ENCODE data around the gene CWC27.

The CWC27 gene

DNA sequence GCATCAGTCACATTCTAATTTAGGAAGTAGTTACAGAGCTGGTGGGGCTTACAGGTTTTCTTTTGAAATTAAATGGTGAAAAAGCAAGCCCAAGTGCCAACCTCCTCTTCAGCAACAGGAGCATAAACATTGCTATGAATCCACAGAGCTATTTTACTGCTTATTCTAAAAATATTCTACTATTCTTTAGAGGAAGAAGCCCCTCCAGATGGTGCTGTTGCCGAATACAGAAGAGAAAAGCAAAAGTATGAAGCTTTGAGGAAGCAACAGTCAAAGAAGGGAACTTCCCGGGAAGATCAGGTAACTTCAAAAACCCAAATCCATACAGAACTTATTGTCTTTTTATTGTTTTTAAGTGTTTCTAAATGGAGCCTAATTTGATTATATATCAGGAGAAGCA lies 202.8 kb downstream of the CWC27 start:
- no peaks in the 10 kb centered on the region for H3K9me3 Mint-ChIP-seq
- H3K27ac Mint-ChIP-seq, result no peak overlapping the region
- H3K27me3 Mint-ChIP-seq, result no peaks in the 10 kb centered on the region
- DNase-seq (ENCODE audit: low spot score in 2 of 2) (no peak), ATAC-seq (ENCODE audit: low read depth) (no peak)
- peaks cover 17% of the 10 kb centered on the region for H3K36me3 Mint-ChIP-seq
- no peak overlapping the region for H3K4me3 Mint-ChIP-seq
- peaks cover 2% of the 10 kb centered on the region for H3K4me1 Mint-ChIP-seq

DNA sequence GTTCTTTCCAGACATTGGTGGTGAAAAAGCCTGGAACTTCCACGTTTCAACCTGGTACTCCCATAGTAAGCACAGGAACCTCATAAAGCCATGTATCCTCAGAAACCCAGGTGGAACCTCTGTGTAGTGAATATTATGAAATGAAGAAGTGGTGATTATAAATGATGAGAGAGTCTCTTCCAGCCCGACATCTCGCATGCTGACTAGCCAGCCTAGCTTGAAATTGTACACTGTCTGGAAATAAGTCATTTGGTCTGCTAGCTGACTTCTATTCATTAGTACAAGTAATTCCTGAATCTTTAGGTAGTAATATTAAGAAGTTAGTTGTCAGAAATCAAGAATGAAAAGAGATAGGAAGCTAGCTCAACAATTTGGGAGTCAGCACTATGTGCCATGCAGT lies 203.3 kb downstream of the CWC27 start:
- no peak overlapping the region for H3K27ac Mint-ChIP-seq
- ATAC-seq (ENCODE audit: low read depth) (no peak), DNase-seq (ENCODE audit: low spot score in 2 of 2) (no peak)
- H3K36me3 Mint-ChIP-seq, result peaks cover 17% of the 10 kb centered on the region
- peaks cover 2% of the 10 kb centered on the region for H3K4me1 Mint-ChIP-seq
- no peak overlapping the region for H3K4me3 Mint-ChIP-seq
- H3K9me3 Mint-ChIP-seq, result no peaks in the 10 kb centered on the region
- no peaks in the 10 kb centered on the region for H3K27me3 Mint-ChIP-seq

- ATAC-seq (ENCODE audit: low read depth) (no peak), DNase-seq (ENCODE audit: low spot score in 2 of 2) (no peak)
- Mint-ChIP-seq H3K36me3 (peaks cover 20% of the 10 kb centered on the region), H3K4me1 (peaks cover 2% of the 10 kb centered on the region), H3K9me3 (no peaks in the 10 kb centered on the region), H3K4me3 (no peak overlapping the region), H3K27ac (no peak overlapping the region), H3K27me3 (no peaks in the 10 kb centered on the region)
Observed at GRCh38 chr5:64972591-64972990, 203.9 kb downstream of the CWC27 start.

DNA sequence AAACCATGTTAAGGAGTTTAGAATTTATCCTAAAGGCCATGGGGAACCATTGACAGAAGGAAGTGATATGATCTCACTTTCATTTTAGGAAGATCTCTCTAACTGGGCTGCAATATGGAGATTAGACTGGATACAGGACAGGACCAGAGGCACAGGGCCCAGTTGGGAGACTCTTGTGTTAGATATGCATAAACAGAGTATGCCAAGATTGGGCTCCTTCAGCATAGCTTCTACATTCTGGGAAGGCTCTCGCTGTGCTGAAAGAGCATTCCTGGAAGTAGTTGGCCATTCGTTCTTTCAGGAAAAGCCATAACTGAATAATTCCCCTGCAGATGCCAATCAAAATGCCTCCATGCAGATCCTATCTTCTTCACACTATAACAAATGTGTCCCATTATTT lies 204.5 kb downstream of the CWC27 start:
- DNase-seq (ENCODE audit: low spot score in 2 of 2), result no peak
- ATAC-seq (ENCODE audit: low read depth), result no peak

DNA sequence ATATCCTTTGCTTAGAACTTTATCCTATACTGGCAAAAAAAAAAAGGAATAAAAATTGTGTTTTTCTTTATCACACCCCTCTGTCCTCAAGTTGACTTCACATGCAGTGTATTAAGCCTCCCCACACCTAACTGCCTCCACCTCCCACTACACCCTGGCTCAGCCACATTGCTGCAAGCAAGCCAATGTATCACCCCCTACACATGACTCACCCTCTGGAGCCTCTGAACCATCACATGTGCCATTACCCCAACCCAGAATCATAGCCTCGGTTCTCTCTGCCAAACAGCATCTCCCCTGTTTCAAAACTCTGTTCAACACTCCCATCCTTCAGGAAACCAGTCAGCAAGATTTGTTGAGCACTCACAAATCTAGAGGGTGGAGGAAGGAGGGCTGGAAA lies 209.0 kb downstream of the CWC27 start:
- DNase-seq (ENCODE audit: low spot score in 2 of 2), result no peak
- Mint-ChIP-seq H3K9me3 (no peaks in the 10 kb centered on the region), H3K27ac (peak overlapping the region; percentile 29), H3K4me3 (no peak overlapping the region), H3K4me1 (peaks cover 4% of the 10 kb centered on the region), H3K36me3 (peaks cover 23% of the 10 kb centered on the region), H3K27me3 (no peaks in the 10 kb centered on the region)
- ATAC-seq (ENCODE audit: low read depth), result no peak

More for the DNA sequence above, 204.5 kb downstream of the CWC27 start:
- peaks cover 24% of the 10 kb centered on the region for H3K36me3 Mint-ChIP-seq
- no peaks in the 10 kb centered on the region for H3K9me3 Mint-ChIP-seq
- no peak overlapping the region for H3K4me3 Mint-ChIP-seq
- H3K27me3 Mint-ChIP-seq, result no peaks in the 10 kb centered on the region
- peaks cover 6% of the 10 kb centered on the region for H3K4me1 Mint-ChIP-seq
- H3K27ac Mint-ChIP-seq, result no peak overlapping the region

GRCh38 chr5:64978546-64978945 lies 209.8 kb downstream of the CWC27 start:
- DNase-seq (ENCODE audit: low spot score in 2 of 2) (no peak), ATAC-seq (ENCODE audit: low read depth) (no peak)
- no peak overlapping the region for H3K27ac Mint-ChIP-seq
- H3K4me1 Mint-ChIP-seq, result peaks cover 3% of the 10 kb centered on the region
- no peaks in the 10 kb centered on the region for H3K27me3 Mint-ChIP-seq
- peaks cover 18% of the 10 kb centered on the region for H3K36me3 Mint-ChIP-seq
- no peaks in the 10 kb centered on the region for H3K9me3 Mint-ChIP-seq
- H3K4me3 Mint-ChIP-seq, result no peak overlapping the region

GRCh38 chr5:64979531-64979930 lies 210.8 kb downstream of the CWC27 start:
- ATAC-seq (ENCODE audit: low read depth) (peak; percentile 66), DNase-seq (ENCODE audit: low spot score in 2 of 2) (no peak)
- no peaks in the 10 kb centered on the region for H3K27me3 Mint-ChIP-seq
- H3K36me3 Mint-ChIP-seq, result peaks cover 17% of the 10 kb centered on the region
- no peak overlapping the region for H3K27ac Mint-ChIP-seq
- H3K9me3 Mint-ChIP-seq, result no peaks in the 10 kb centered on the region
- H3K4me1 Mint-ChIP-seq, result peaks cover 3% of the 10 kb centered on the region
- H3K4me3 Mint-ChIP-seq, result no peak overlapping the region

DNA sequence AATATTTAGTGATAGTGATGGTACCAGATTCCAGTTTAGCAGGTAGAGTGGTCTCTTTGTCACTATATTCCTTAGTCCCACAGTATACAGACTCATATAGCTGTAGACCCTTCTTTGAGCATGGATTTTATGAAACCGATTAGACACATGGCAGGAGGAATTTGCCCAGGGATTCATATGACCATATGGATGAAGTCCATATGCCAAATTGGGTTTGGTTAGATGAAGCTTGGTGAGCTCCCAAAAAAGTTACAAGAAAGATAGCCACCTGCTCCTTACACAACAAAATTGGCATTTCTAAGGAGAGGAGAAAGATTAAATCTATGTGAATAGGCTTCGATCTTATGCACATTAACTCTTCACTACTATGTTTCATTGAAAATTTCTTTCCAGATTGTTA lies 211.4 kb downstream of the CWC27 start:
- Mint-ChIP-seq H3K4me1 (peaks cover 3% of the 10 kb centered on the region), H3K4me3 (no peak overlapping the region)

DNA sequence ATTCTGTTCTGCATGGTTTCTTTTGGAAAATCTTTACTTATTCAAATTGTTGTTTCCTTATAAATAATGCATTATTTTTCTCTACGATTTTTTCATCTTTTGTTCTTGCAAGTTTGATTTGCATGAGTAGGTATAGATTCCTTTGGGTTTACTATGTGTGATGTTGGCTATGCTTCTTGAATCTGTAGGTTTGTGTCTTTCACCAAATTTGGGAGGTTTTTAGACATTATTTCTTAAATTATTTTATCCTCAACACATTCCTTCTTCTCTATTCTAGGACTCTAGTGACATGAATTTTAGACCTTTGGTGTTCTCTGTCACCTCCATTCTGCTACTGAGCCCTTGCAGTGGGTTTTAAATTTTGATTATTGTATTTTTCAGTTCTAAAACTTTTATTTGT lies 219.0 kb downstream of the CWC27 start:
- DNase-seq (ENCODE audit: low spot score in 2 of 2) (no peak), ATAC-seq (ENCODE audit: low read depth) (no peak)
- Mint-ChIP-seq H3K36me3 (peaks cover 37% of the 10 kb centered on the region), H3K4me1 (no peaks in the 10 kb centered on the region), H3K27me3 (no peaks in the 10 kb centered on the region), H3K27ac (no peak overlapping the region), H3K9me3 (peaks cover 3% of the 10 kb centered on the region), H3K4me3 (no peak overlapping the region)

More for the DNA sequence above, 211.4 kb downstream of the CWC27 start:
- DNase-seq (ENCODE audit: low spot score in 2 of 2) (no peak), ATAC-seq (ENCODE audit: low read depth) (no peak)
- no peaks in the 10 kb centered on the region for H3K9me3 Mint-ChIP-seq
- H3K36me3 Mint-ChIP-seq, result peaks cover 16% of the 10 kb centered on the region
- no peak overlapping the region for H3K27ac Mint-ChIP-seq
- H3K27me3 Mint-ChIP-seq, result no peaks in the 10 kb centered on the region

- peaks cover 6% of the 10 kb centered on the region for H3K36me3 Mint-ChIP-seq
- H3K9me3 Mint-ChIP-seq, result no peaks in the 10 kb centered on the region
- ATAC-seq (ENCODE audit: low read depth) (no peak), DNase-seq (ENCODE audit: low spot score in 2 of 2) (no peak)
- no peak overlapping the region for H3K4me3 Mint-ChIP-seq
- H3K27me3 Mint-ChIP-seq, result no peaks in the 10 kb centered on the region
- no peaks in the 10 kb centered on the region for H3K4me1 Mint-ChIP-seq
- H3K27ac Mint-ChIP-seq, result no peak overlapping the region
Observed at GRCh38 chr5:65009207-65009606, 240.5 kb downstream of the CWC27 start.

DNA sequence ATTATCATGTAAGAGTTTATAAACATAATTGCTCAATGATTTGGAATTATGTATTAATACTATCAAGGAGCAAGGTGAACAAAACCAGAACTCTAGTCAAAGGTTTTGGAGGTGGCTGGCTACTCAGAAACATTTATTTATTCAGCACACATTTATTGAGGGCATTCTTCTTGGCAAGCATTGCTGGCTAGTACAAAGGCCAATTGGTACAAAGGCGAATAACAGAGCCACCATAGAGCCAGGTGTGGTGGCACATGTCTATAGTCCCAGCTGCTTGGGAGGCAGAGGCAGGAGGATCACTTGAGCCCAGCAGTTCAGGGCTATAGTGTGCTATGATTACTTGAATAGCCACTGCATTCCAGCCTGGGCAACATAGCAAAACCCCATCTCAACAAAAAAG lies 242.1 kb downstream of the CWC27 start:
- no peaks in the 10 kb centered on the region for H3K27me3 Mint-ChIP-seq
- no peaks in the 10 kb centered on the region for H3K9me3 Mint-ChIP-seq
- no peak for DNase-seq (ENCODE audit: low spot score in 2 of 2)
- no peaks in the 10 kb centered on the region for H3K4me1 Mint-ChIP-seq
- H3K4me3 Mint-ChIP-seq, result no peak overlapping the region
- no peak for ATAC-seq (ENCODE audit: low read depth)
- H3K36me3 Mint-ChIP-seq, result peaks cover 4% of the 10 kb centered on the region
- H3K27ac Mint-ChIP-seq, result no peak overlapping the region

DNA sequence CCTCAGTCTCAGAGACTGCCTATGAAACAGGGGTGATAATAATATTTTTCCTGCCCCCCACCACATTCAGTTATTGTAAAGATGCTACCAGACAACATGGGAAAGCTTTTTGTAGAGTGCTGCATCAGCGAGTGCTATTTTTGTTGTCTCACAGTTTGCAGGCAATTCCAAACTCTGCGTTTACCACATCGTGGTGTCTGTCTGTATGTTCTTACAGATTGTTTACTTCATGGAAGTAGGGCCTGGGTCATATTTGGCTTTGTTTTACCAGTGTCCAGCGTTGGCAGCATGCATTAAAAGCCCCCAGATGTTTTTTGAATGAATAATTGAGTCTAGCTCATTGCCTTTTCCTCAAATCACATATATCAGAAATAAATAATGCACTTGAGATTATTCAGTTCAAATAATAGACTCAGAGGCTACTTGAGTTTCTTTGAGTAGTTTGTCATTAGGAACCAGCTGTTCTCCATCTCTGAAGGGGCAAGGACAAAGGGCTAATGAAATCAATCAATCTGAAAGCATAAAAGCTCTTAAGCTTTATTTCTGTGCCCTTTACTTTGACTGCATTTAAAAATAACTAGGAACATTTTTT lies 243.7 kb downstream of the CWC27 start:
- ATAC-seq (ENCODE audit: low read depth), result no peak

DNA sequence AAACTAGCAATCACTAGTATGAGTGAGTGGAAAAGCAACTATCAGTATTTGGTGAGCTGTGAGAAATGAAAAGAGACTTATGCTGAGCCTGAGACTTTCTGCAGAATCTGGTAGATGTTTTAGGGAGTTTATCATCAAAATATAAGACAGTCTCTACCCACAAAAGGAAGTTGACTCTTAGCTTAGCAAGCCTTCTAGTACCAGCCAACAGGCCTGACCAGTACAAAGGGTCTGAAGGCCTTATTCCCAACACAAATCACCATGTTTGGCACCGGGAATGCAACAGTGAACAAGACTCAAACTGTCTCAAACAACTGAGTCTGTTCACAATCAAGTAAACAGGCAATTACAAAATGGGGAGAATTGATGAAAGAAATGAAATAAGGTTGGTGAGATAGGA lies 244.4 kb downstream of the CWC27 start:
- H3K36me3 Mint-ChIP-seq, result peaks cover 3% of the 10 kb centered on the region
- no peaks in the 10 kb centered on the region for H3K9me3 Mint-ChIP-seq
- no peaks in the 10 kb centered on the region for H3K27me3 Mint-ChIP-seq
- no peak for ATAC-seq (ENCODE audit: low read depth)
- H3K4me1 Mint-ChIP-seq, result no peaks in the 10 kb centered on the region
- H3K4me3 Mint-ChIP-seq, result no peak overlapping the region
- no peak overlapping the region for H3K27ac Mint-ChIP-seq
- DNase-seq (ENCODE audit: low spot score in 2 of 2), result no peak

More for the DNA sequence above, 243.7 kb downstream of the CWC27 start:
- H3K27ac Mint-ChIP-seq, result no peak overlapping the region
- H3K4me3 Mint-ChIP-seq, result no peak overlapping the region
- no peak for DNase-seq (ENCODE audit: low spot score in 2 of 2)
- H3K36me3 Mint-ChIP-seq, result peaks cover 3% of the 10 kb centered on the region
- no peaks in the 10 kb centered on the region for H3K27me3 Mint-ChIP-seq
- H3K9me3 Mint-ChIP-seq, result no peaks in the 10 kb centered on the region
- H3K4me1 Mint-ChIP-seq, result no peaks in the 10 kb centered on the region

DNA sequence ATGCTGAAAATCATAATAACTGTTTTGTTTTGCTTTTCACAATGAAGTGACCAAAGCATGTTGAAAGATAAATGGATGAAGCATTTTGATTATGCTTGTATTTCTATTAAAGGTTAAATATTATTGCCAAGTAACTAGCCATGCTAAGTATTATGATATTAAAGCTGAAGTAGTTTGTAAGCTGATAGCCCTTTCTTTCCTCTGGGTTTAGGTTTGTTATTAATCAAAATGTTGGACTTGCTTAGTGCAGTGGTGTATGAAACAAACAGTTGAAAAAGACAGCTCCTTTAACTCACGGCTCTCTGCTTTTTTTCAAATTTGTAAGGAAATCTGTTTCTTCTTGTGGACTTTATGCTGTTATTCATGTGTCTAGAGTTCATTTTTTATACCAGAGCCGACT lies 246.0 kb downstream of the CWC27 start:
- no peaks in the 10 kb centered on the region for H3K27me3 Mint-ChIP-seq
- no peaks in the 10 kb centered on the region for H3K9me3 Mint-ChIP-seq
- no peak overlapping the region for H3K27ac Mint-ChIP-seq
- no peak overlapping the region for H3K4me3 Mint-ChIP-seq
- ATAC-seq (ENCODE audit: low read depth) (no peak), DNase-seq (ENCODE audit: low spot score in 2 of 2) (no peak)
- H3K36me3 Mint-ChIP-seq, result peaks cover 3% of the 10 kb centered on the region
- no peaks in the 10 kb centered on the region for H3K4me1 Mint-ChIP-seq

GRCh38 chr5:65015767-65016166 lies 247.0 kb downstream of the CWC27 start:
- DNase-seq (ENCODE audit: low spot score in 2 of 2) (no peak), ATAC-seq (ENCODE audit: low read depth) (no peak)
- H3K4me3 Mint-ChIP-seq, result no peak overlapping the region
- H3K27ac Mint-ChIP-seq, result no peak overlapping the region
- peaks cover 1% of the 10 kb centered on the region for H3K36me3 Mint-ChIP-seq
- no peaks in the 10 kb centered on the region for H3K9me3 Mint-ChIP-seq
- no peaks in the 10 kb centered on the region for H3K4me1 Mint-ChIP-seq
- H3K27me3 Mint-ChIP-seq, result no peaks in the 10 kb centered on the region

Data from memory B cell (primary cell).